SKM-1 (cell line): Measurements from ENCODE around the gene LDLRAD3.

Source experiments
- DNase-seq: peaks from one replicate; lab custom pipeline; 2025; ENCODE audit not compliant: unreplicated experiment; lab: John Stamatoyannopoulos, UW

LDLRAD3 gene

DNA sequence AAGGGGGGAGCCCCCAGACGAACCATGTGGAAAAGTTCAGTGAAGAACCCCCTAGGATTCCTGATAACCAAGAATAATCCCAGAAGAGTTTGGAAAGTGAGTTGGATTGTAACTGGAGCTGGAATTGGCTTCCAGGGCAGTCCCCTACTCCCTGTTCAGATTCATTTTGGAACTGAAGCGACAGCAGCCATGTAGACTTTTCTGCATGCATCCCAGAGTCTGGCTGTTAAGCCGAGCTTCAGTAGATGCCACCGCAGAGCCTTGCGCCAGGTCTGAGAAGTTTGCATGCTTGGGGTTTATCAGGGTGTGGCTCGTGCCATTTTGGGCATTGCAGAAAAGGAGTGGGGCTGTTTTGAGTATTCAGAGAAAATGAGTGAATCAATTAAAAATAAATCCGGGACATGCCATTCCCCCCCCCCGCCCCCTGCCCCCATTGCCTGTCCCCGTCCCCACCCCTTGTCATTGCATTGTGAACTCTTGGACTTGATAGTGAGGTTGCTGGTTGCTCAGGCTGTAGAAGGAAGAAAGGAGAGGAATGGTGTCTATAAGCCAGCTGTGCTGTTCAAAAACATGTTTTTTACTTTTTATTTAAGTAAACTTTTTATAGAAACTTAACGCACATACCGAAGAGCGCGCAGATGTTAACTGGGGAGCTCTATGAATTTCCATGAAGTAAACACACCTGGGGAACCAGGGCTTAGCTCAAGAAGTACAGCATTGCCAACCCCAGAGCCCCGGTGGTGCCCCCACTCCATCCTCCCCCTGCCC is 71.2 kb downstream of the LDLRAD3 start:
- no peak for DNase-seq

DNA sequence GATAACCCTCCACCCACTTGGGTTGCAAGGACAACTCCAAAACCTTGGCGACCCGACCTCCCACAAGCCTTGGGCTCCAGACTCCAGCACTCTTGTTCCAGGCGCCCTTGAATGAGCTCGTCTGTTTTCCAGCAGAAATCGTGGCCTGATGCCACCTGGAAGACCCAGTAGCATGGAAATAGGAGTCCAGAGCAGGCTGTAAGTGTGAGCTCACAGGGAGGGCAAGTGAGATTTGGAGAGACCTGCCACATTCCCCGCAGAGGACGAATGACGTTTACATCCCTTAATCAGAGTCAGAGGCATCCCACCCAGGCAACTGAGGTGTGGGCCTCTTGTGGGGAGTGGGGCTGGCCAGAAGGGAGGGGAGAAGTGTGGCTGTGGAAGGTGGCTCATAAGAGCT is 71.9 kb downstream of the LDLRAD3 start:
- no peak for DNase-seq

GRCh38 chr11:36016263-36016662 is 72.4 kb downstream of the LDLRAD3 start:
- DNase-seq: no peak

DNA sequence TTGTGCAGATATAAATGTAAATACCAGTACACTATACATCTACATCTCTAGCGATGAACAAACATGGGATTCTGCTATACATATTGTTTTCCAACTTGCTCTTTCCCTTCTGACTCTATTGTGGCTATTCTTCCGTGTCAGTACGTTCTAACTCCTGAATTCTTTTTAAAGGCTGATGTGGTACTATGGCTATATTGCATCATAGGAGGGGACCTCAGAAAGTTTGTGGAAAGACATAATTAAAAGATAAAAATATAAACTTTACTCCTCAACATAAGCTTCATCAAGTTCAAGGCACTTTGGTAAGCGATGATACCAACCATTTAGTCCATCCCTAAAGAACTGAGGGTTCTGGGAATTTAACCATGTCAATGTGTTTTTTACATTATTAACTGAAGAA is 72.8 kb downstream of the LDLRAD3 start:
- no peak for DNase-seq

DNA sequence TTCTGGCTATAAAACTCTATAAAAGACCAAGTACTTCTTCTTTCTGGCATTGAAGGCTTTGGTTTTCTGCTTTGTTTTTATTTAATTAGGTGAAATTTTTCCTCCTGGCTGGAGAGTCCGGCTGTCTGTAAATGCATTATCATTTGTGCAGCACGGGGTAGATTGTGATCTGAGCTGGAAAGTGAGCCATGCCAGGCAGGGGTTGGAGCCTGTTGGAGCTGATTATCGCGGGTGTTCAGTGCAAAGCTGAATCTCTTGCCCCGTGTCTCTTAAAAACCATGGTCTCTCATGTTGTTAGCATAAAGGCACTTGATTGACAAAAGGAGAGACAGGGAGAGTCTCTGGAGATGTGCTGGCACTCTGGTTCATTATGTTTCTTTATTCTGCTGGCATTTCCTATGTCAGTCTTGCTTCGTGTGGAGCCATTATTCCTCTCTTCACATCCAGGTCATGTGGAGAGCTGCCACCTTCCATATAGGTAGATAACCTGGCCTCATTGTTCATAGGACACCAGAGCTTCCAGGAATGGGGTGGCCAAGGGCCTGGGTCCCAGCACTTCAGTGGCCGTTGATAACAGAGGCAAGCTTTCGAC is 75.2 kb downstream of the LDLRAD3 start:
- DNase-seq: no peak

DNA sequence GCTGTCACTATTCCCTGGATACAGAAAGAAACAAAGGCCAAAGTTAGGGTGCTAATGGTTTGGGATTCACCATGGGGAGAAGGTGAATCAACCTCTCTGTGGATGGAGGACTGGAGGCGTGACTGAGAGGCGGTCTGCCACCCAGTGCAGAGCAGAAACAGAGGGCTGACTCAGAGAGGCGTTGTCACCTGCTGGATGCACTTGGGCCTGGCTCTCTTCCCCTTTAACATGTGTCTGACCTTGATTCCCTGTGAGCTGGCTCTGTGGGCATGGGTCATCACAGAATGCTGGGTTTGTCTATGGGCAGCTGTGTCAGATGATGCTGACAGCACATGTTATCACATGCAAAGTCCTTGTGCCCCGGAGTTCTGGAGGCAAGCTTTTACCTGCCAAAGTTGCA is 75.9 kb downstream of the LDLRAD3 start:
- DNase-seq: no peak

DNA sequence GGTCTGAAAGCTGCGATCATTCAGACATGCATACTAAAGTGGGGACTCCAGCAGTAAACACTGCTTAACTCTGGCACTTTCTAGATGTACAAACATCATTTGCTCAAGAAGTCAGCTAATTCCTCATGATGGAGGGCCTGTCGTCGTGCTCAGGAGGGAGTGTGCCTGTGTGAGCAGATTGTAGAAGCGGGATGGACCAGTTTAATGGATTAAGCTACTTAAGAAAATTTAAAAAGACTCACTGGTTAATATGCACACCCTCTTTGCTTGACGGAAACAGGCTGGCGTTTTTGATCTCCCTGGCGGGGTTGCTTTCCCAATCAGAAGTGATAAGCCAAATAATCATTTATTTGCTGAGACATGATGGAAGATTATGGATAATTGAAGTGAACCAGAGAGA is 79.0 kb downstream of the LDLRAD3 start:
- no peak for DNase-seq

DNA sequence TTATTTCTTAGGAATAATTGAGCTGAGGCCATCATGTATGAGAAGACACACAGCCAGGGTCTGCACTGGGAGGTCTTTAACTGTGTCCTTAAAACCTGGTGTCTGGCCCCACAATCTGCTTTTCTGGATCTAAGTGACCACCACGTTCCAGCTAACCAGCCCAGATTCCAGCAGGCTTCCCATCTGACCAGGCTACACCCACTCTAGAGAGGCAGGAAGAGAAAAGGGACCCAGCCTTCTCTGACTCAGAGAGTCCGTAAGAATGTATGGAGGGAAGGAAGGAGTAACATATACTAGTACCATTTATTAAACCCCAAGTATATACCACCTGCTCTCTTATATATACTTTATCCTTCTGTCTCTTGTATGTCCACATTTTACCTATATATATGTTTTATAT is 80.1 kb downstream of the LDLRAD3 start:
- no peak for DNase-seq

GRCh38 chr11:36024716-36025115 is 80.9 kb downstream of the LDLRAD3 start:
- no peak for DNase-seq

- DNase-seq: no peak
Observed at GRCh38 chr11:36026315-36026968, 82.6 kb downstream of the LDLRAD3 start.

GRCh38 chr11:36027731-36028130 is 83.9 kb downstream of the LDLRAD3 start:
- no peak for DNase-seq

GRCh38 chr11:36029616-36030015 is 85.8 kb downstream of the LDLRAD3 start:
- DNase-seq: no peak

GRCh38 chr11:36030731-36031281 is 86.9 kb downstream of the LDLRAD3 start:
- no peak for DNase-seq

DNA sequence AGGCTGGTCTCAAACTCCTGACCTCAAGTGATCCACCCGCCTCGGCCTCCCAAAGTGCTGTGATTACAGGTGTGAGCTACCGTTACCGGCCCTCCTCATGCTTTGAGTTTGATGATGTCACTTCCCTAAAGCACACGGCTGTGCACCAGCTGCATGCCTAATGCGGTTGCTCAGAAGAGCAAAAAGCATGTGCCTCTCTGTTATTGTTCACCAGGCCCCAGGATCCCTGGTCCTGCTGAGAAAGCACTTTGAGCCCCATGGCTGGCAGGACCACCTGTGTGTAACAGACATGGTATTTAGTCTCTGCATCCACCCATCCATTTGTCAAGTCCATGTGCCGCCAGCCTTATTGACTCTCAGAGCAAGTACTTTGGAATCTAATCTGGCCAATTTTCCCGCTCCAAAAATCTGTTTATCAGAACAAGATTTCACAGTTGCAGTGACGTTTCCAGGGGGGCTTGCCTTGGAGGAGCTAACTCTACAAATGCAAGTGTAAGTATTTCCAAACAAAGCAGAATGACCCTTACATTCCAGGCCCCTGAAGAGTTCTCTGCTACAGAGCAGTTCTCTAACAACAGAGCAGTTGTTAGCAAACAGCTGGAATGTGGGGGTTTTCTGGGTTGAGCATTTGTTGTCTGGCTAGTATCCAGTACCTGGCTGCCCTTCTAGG is 89.4 kb downstream of the LDLRAD3 start:
- DNase-seq: no peak

- DNase-seq: no peak
Observed at GRCh38 chr11:36033936-36034335, 90.1 kb downstream of the LDLRAD3 start.

- no peak for DNase-seq
Observed at GRCh38 chr11:36034551-36035331, 90.9 kb downstream of the LDLRAD3 start.

DNA sequence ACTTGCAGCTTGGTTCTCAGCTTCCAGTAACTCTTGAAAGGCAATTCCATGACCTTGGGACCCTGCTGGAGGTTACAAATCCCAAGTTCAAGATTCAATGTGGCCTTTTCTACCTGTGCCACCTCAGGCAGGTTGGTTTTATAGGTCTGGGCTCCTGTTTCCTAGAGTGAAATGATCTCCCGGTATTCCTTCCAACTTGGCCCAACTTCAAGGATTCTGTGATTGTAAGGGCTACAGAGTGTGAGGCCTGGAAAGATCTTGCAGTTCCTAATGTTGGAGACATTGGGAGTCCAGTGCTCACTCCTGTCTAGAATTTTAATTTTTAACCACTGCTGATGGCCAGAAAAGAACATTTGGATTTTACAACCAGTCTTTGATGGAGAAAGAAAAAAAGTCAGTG is 91.6 kb downstream of the LDLRAD3 start:
- no peak for DNase-seq

- DNase-seq: no peak
Observed at GRCh38 chr11:36035999-36036398, 92.1 kb downstream of the LDLRAD3 start.

DNA sequence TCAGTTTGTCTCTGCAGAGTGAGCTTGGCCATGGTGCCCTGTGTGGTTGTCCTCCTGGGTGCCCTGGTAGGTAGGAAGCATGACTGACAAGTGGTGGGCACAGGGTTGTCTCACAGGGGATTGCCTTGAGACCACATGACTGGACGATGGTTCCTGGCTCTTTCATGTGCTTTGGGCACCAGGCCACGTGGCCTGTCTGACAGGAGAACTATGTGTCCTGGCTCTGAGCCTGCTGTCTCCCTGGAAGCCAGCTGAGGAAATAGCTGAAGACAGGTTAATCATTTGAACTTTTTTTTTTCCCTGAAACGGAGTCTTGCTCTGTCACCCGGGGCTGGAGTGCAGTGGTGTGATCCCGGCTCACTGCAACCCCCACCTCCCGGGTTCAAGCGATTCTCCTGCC is 93.2 kb downstream of the LDLRAD3 start:
- no peak for DNase-seq

DNA sequence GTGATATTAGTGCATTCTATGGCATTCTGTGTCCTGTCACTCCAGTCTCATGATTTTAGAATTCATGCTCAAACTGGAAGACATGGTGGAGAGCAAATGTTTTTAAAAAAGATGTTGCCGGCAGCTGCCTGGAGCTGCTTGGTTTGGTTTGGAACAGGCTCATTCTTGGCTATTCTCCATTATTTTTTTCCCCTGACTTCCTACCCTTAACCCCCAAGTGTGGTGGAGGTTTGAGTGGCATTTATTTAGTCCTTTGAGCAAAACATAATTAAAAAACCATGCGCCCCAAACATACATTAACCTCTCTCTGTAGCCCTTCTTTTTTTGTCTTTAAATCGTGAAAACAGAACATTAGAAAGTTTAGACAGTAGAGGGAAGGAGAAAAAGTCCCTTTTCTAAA is 94.7 kb downstream of the LDLRAD3 start:
- no peak for DNase-seq

DNA sequence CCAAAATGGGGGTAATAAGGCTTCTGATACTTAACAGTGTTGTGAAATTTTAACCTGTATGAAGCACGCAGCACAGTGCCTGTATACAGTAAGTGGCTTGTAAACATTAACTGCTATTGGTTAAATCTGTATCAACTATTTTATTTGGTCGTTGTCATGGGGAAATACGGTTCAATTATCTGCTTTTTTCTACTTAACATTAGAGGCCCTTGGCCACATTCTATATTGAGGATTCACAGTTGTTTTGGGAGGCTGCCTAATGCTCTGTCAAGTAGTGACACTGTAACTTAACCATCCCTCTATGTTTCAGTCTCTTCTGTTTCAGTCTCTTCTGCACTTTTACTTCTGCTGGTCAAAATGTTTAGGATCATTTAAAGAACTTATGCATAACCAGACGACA is 95.6 kb downstream of the LDLRAD3 start:
- DNase-seq: no peak
